SK-N-SH (cell line): ENCODE measurements around the gene NOS2. TPM values are rescaled to one million over a fixed set of nuclear protein-coding genes. Genes with fewer than 3 reads are reported as not detected.

Experiments used
- CTCF ChIA-PET: fragments of 300-600, 350-600 bp; formaldehyde crosslinking; extraction: SDS; loops from one replicate; lab custom pipeline; 2021; lab: Yijun Ruan, JAX
- POLR2A ChIA-PET: fragments of 350-600 bp; sonication (Branson Sonifier 250); formaldehyde crosslinking; extraction: SDS; loops from one replicate; lab custom pipeline; 2020; ENCODE audit warnings: antibody characterized with exemption, inconsistent platforms; lab: Yijun Ruan, JAX
- DNase-seq: peaks from one replicate; pipeline ENCODE4 v3.0.0; 2012
- H2AFZ ChIP-seq: fragments of 200-600 bp; sonication (generic); 2 replicates; pipeline ENCODE4 v1.8.1; 2016; ENCODE audit warnings: antibody characterized with exemption, mild to moderate bottlenecking, low read depth
- H3F3A ChIP-seq: fragments of 200-600 bp; sonication (generic); replicated peaks from 2 replicates; pipeline ENCODE3; 2016; ENCODE audit warnings: antibody characterized with exemption, mild to moderate bottlenecking; ENCODE audit not compliant: insufficient read depth
- H3K27ac ChIP-seq, 2 experiments: fragments of 200-500 bp in 1 of 2; fragments of 200-600 bp in 1 of 2; sonication (Bioruptor generic) in 1 of 2; sonication (generic), shearing (Covaris generic) in 1 of 2; 2 replicates each; pipeline versions ENCODE4 v1.5.1 to v1.6.1; 2014 to 2016; ENCODE audit warnings: low read depth in 2 of 2, inconsistent platforms in 1 of 2, low read length in 1 of 2, mild to moderate bottlenecking in 1 of 2, mixed read lengths in 1 of 2
- H3K27me3 ChIP-seq: fragments of 200-600 bp; sonication (generic), shearing (Covaris generic); 2 replicates; pipeline ENCODE4 v1.6.1; 2016; ENCODE audit warnings: mixed run types; ENCODE audit not compliant: insufficient read depth
- H3K36me3 ChIP-seq, 2 experiments: fragments of 200-500 bp in 1 of 2; fragments of 200-600 bp in 1 of 2; sonication (Bioruptor generic) in 1 of 2; sonication (generic) in 1 of 2; replicated peaks in 1 of 2; 2 replicates each; pipeline versions ENCODE3 to v1.5.1; 2014 to 2016; ENCODE audit warnings: low read length in 1 of 2, mild to moderate bottlenecking in 1 of 2; ENCODE audit not compliant: insufficient read depth in 2 of 2, control insufficient read depth in 1 of 2
- H3K4me1 ChIP-seq, 2 experiments: fragments of 200-500 bp in 1 of 2; fragments of 200-600 bp in 1 of 2; sonication (Bioruptor generic) in 1 of 2; sonication (generic), shearing (Covaris generic) in 1 of 2; 2 replicates each; pipeline versions ENCODE4 v1.5.1 to v1.6.1; 2014 to 2016; ENCODE audit warnings: low read depth in 1 of 2, low read length in 1 of 2, mixed run types in 1 of 2; ENCODE audit not compliant: insufficient read depth in 2 of 2, control insufficient read depth in 1 of 2
- H3K4me2 ChIP-seq: fragments of 200-600 bp; sonication (generic), shearing (Covaris generic); 2 replicates; pipeline ENCODE4 v1.6.1; 2017; ENCODE audit warnings: mixed run types
- H3K4me3 ChIP-seq, 2 experiments: fragments of 200-500 bp in 1 of 2; fragments of 200-600 bp in 1 of 2; sonication (Bioruptor generic) in 1 of 2; sonication (generic), shearing (Covaris generic) in 1 of 2; 2 replicates each; pipeline versions ENCODE4 v1.5.1 to v1.8.1; 2014 to 2016; ENCODE audit warnings: low read depth in 2 of 2, inconsistent platforms in 1 of 2, low read length in 1 of 2, mild to moderate bottlenecking in 1 of 2, mixed read lengths in 1 of 2, moderate library complexity in 1 of 2
- H3K79me2 ChIP-seq: fragments of 200-600 bp; sonication (generic); 2 replicates; pipeline ENCODE4 v1.8.1; 2017; ENCODE audit warnings: mild to moderate bottlenecking; ENCODE audit not compliant: insufficient read depth
- H3K9ac ChIP-seq: fragments of 200-600 bp; sonication (generic); 2 replicates; pipeline ENCODE4 v1.6.1; 2017; ENCODE audit warnings: mixed run types
- H3K9me2 ChIP-seq: fragments of 200-600 bp; sonication (generic); 2 replicates; pipeline ENCODE4 v1.6.1; 2017; ENCODE audit warnings: mixed run types
- H3K9me3 ChIP-seq: fragments of 200-600 bp; sonication (generic); 2 replicates; pipeline ENCODE4 v1.6.1; 2017; ENCODE audit warnings: mixed run types, mild to moderate bottlenecking, moderate library complexity
- H4K20me1 ChIP-seq: fragments of 200-600 bp; sonication (generic); 2 replicates; pipeline ENCODE4 v1.6.1; 2017; ENCODE audit warnings: mild to moderate bottlenecking, mixed run types; ENCODE audit not compliant: insufficient read depth
- EP300 ChIP-seq, 2 experiments: IDR thresholded peaks; 2 replicates each; pipeline versions ENCODE4 v1.4.0 to v1.6.1; 2012; ENCODE audit warnings: borderline replicate concordance in 1 of 2, low read depth in 1 of 2, low read length in 1 of 2
- EZH2phosphoT487 ChIP-seq: fragments of 200-600 bp; sonication (generic); IDR thresholded peaks from 2 replicates; pipeline ENCODE4 v1.6.1; 2017; ENCODE audit warnings: low read depth, mixed run types, mild to moderate bottlenecking, antibody characterized with exemption, moderate library complexity, borderline replicate concordance
- FOXJ3 ChIP-seq: sonication (generic); formaldehyde crosslinking; IDR thresholded peaks from 2 replicates; pipeline ENCODE4 v1.5.1; 2020; ENCODE audit warnings: mild to moderate bottlenecking, missing genetic modification reagents
- GATA2 ChIP-seq: sonication (generic); formaldehyde crosslinking; IDR thresholded peaks from 2 replicates; pipeline ENCODE4 v1.5.0; 2020; ENCODE audit warnings: mild to moderate bottlenecking, missing genetic modification reagents
- NFIC ChIP-seq: IDR thresholded peaks from 2 replicates; pipeline ENCODE4 v1.4.0; 2012; ENCODE audit warnings: borderline replicate concordance
- PBX3 ChIP-seq: IDR thresholded peaks from 2 replicates; pipeline ENCODE4; 2012
- POLR2AphosphoS5 ChIP-seq: IDR thresholded peaks from 2 replicates; pipeline ENCODE4 v1.6.1; 2012; ENCODE audit warnings: low read depth, low read length
- RCOR1 ChIP-seq: fragments of 150-350 bp; IDR thresholded peaks from 2 replicates; pipeline ENCODE4 v1.6.1; 2017; ENCODE audit warnings: antibody characterized with exemption, low read length
- REST ChIP-seq: IDR thresholded peaks from 2 replicates; pipeline ENCODE4 v1.6.1; 2012; ENCODE audit warnings: mild to moderate bottlenecking, low read depth, low read length, moderate library complexity
- RFX5 ChIP-seq: IDR thresholded peaks from 2 replicates; pipeline ENCODE4 v1.6.1; 2012; ENCODE audit warnings: mild to moderate bottlenecking, improper control_type of control experiment, low read length
- RXRA ChIP-seq: IDR thresholded peaks from 2 replicates; pipeline ENCODE4 v1.4.0; 2012; ENCODE audit warnings: low read depth, mild to moderate bottlenecking, borderline replicate concordance
- SIN3A ChIP-seq: IDR thresholded peaks from 2 replicates; pipeline ENCODE4 v1.6.1; 2012; ENCODE audit warnings: low read depth, mild to moderate bottlenecking, low read length, moderate library complexity, borderline replicate concordance
- TAF1 ChIP-seq: IDR thresholded peaks from 2 replicates; pipeline ENCODE4 v1.6.1; 2012; ENCODE audit warnings: low read depth, mild to moderate bottlenecking, low read length, moderate library complexity, borderline replicate concordance
- USF1 ChIP-seq: IDR thresholded peaks from 2 replicates; pipeline ENCODE4 v1.4.0; 2012; ENCODE audit warnings: low read depth, borderline replicate concordance
- ZBTB33 ChIP-seq: IDR thresholded peaks from 2 replicates; pipeline ENCODE4 v1.4.0; 2012; ENCODE audit warnings: low read depth, borderline replicate concordance
- WGBS: methylation state at CpG from one replicate; pipeline ENCODE4 v1.1.6; 2017; ENCODE audit warnings: low lambda C conversion rate; 5-methylcytosine and 5-hydroxymethylcytosine counted together
- polyA plus RNA-seq, 3 experiments: library from polyadenylated mRNA; depleted of rRNA; stranded (reverse); fragments of >200 nt; gene quantifications; 2 replicates each; pipeline ENCODE4 v1.2.3, GENCODE V29; 2012

NOS2 gene
- polyA plus RNA-seq, 1 of the 3 experiments (the other 2 are of a cell fraction) = not detected

- ChIA-PET POLR2A (no interaction called here), CTCF (interaction anchor here (0.7 to 10.9 kb wide), 6 partner anchors 8 to 79 kb away, joined by 3 to 275 read pairs (median 11); no protein-coding TSS in a partner anchor)
- no peaks in the 10 kb centered on the region for H4K20me1 ChIP-seq
- H3K27ac ChIP-seq = no peak overlapping the region
- H3K4me3 ChIP-seq = no peak overlapping the region
- no peaks in the 10 kb centered on the region for H3K27me3 ChIP-seq
- no peak for TF ChIP-seq POLR2AphosphoS5
- no peak for TF ChIP-seq RCOR1
- no peak for TF ChIP-seq EZH2phosphoT487
- TF ChIP-seq PBX3 = no peak
- no peak for TF ChIP-seq TAF1
- no peak for TF ChIP-seq FOXJ3
- TF ChIP-seq GATA2 = no peak
- no peak for TF ChIP-seq RXRA
- no peak for TF ChIP-seq RFX5
- no peak for TF ChIP-seq SIN3A
- no peak for TF ChIP-seq USF1
- TF ChIP-seq ZBTB33 = no peak
- no peak for TF ChIP-seq NFIC
- TF ChIP-seq EP300 (IDR thresholded peaks at IDR 0.05; ENCODE audit: borderline replicate concordance in 1 of 2, low read depth in 1 of 2, low read length in 1 of 2) = no peak
- no peak for TF ChIP-seq REST
- H3K4me2 ChIP-seq = no peak overlapping the region
- H3K4me1 ChIP-seq = peaks cover 0 to 9% of the 10 kb centered on the region in 2 experiments; a peak in 1 of 4 replicates
- no peaks in the 10 kb centered on the region for H3K36me3 ChIP-seq
- H3F3A ChIP-seq = no peaks in the 10 kb centered on the region
- H2AFZ ChIP-seq = no peak overlapping the region
- no peaks in the 10 kb centered on the region for H3K79me2 ChIP-seq
- H3K9ac ChIP-seq = no peak overlapping the region
- no peak for DNase-seq
- no peaks in the 10 kb centered on the region for H3K9me3 ChIP-seq
- H3K9me2 ChIP-seq = no peaks in the 10 kb centered on the region
- 50% methylated on average over 7 of the region's 7 CpGs for whole genome bisulfite sequencing
These were observed 2.8 kb upstream of the NOS2 start for GRCh38 chr17:27802962-27803680.
